ENCODE measurements around the gene DYNLT2. TPM values are rescaled to one million over a fixed set of nuclear protein-coding genes. Genes with fewer than 3 reads are reported as not detected.
A peak's percentile ranks its signal among the peaks of the same experiment; 100 is the strongest.

The DYNLT2 gene
- total and polyA plus RNA-seq, 2 of the 13 experiments (the other 11 are each of a cell fraction or from before 2014, with no cell fraction given), result 2.1 to 4.3 TPM

- TF ChIP-seq ZNF3 (CRISPR knock-in tag; IDR thresholded peaks at IDR 0.05), result no peak
- TF ChIP-seq PHF5A (CRISPR knock-in tag; IDR thresholded peaks at IDR 0.05; ENCODE audit: low read depth, unreplicated experiment), result no peak
- TF ChIP-seq MTF1 (CRISPR knock-in tag; IDR thresholded peaks at IDR 0.05), result no peak
Measured at GRCh38 chr6:169714595-169714994, 36.8 kb downstream of the DYNLT2 start (continued).

- no peak overlapping the region for H3K4me2 ChIP-seq (ENCODE audit: low read depth, low read length)
Measured at GRCh38 chr6:169714178-169714577, 37.2 kb downstream of the DYNLT2 start.

GRCh38 chr6:169710009-169710408 is 41.4 kb downstream of the DYNLT2 start:
- no peak overlapping the region for H3K4me2 ChIP-seq (ENCODE audit: low read depth, low read length)
- ChIA-PET POLR2A (interaction anchor here (0.9 to 1.6 kb wide), 6 partner anchors 9 to 79 kb away, joined by 3 to 6 read pairs (median 4); partner anchors contain the start of genes C6orf120, DYNLT2, ERMARD and WDR27), CTCF (ENCODE audit: low intra/inter-chr PET ratio, low total read pairs) (no interaction called here)
- H3K27ac ChIP-seq (ENCODE audit: extremely low read length, insufficient read depth, low read length), result no peak overlapping the region
- H3K36me3 ChIP-seq (replicated peaks in 1 of 2; ENCODE audit: control insufficient read depth in 1 of 2, insufficient read depth in 2 of 2, low read length in 2 of 2), result peaks cover 13 to 70% of the 10 kb centered on the region in 2 experiments
- ATAC-seq (no peak), FAIRE-seq (no peak), DNase-seq (ENCODE audit: low spot score) (no peak)
- peaks cover 10% of the 10 kb centered on the region for H3K79me2 ChIP-seq (ENCODE audit: insufficient read depth, low read length)
- no peaks in the 10 kb centered on the region for H3K27me3 ChIP-seq (ENCODE audit: control insufficient read depth in 1 of 2, insufficient read depth in 2 of 2, low read length in 2 of 2)
- 82% methylated on average over 3 of the region's 3 CpGs for WGBS (ENCODE audit: low lambda C conversion rate)
- in situ Hi-C loops (cut with HindIII; ENCODE audit: extremely low pct_ligation_motif_present, low pct_unique_long_range_greater_than_20kb) (no loop called here), intact Hi-C loops (cut with micrococcal nuclease; ENCODE audit: unreplicated experiment) (no loop called here)
- 0 out of 2 replicates have a peak, but pooled peaks cover 5% of the 10 kb centered on the region for H4K20me1 ChIP-seq (ENCODE audit: insufficient read depth, low read length)
- no peak overlapping the region for H3K9ac ChIP-seq (ENCODE audit: insufficient read depth, low read depth, low read length)
- H3K9me3 ChIP-seq (ENCODE audit: low read length), result no peaks in the 10 kb centered on the region
- peaks cover 15% of the 10 kb centered on the region for H3K4me1 ChIP-seq (ENCODE audit: insufficient read depth, low read length)
- H3K4me3 ChIP-seq (replicated peaks in 1 of 3; ENCODE audit: insufficient read depth in 1 of 3, low read depth in 2 of 3, low read length in 3 of 3), result no peak overlapping the region
- no peak overlapping the region for H2AFZ ChIP-seq (ENCODE audit: low read length)
- no TSS peak for BruUV-seq (replicated peaks)
- TF ChIP-seq ZNF329 (CRISPR knock-in tag; IDR thresholded peaks at IDR 0.05; ENCODE audit: low read depth), result no peak
- TF ChIP-seq HOXA5 (CRISPR knock-in tag; IDR thresholded peaks at IDR 0.05), result no peak
- TF ChIP-seq RARG (CRISPR knock-in tag; IDR thresholded peaks at IDR 0.05; ENCODE audit: low read depth), result no peak
- TF ChIP-seq MAFF (IDR thresholded peaks at IDR 0.05; ENCODE audit: low read depth, low read length), result 0 out of 2 replicates have a peak, but pooled peaks have one; percentile 27
- TF ChIP-seq RBM22 (optimal IDR thresholded peaks at IDR 0.05; ENCODE audit: low read length), result no peak
- no peak for TF ChIP-seq AGO1 (IDR thresholded peaks at IDR 0.05; ENCODE audit: low read depth, low read length, poor library complexity, severe bottlenecking)
- TF ChIP-seq, protein P1, sequence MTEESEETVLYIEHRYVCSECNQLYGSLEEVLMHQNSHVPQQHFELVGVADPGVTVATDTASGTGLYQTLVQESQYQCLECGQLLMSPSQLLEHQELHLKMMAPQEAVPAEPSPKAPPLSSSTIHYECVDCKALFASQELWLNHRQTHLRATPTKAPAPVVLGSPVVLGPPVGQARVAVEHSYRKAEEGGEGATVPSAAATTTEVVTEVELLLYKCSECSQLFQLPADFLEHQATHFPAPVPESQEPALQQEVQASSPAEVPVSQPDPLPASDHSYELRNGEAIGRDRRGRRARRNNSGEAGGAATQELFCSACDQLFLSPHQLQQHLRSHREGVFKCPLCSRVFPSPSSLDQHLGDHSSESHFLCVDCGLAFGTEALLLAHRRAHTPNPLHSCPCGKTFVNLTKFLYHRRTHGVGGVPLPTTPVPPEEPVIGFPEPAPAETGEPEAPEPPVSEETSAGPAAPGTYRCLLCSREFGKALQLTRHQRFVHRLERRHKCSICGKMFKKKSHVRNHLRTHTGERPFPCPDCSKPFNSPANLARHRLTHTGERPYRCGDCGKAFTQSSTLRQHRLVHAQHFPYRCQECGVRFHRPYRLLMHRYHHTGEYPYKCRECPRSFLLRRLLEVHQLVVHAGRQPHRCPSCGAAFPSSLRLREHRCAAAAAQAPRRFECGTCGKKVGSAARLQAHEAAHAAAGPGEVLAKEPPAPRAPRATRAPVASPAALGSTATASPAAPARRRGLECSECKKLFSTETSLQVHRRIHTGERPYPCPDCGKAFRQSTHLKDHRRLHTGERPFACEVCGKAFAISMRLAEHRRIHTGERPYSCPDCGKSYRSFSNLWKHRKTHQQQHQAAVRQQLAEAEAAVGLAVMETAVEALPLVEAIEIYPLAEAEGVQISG (CRISPR knock-in tag; IDR thresholded peaks at IDR 0.05), result no peak
- no peak for TF ChIP-seq MZF1 (CRISPR knock-in tag; IDR thresholded peaks at IDR 0.05; ENCODE audit: borderline replicate concordance)
- no peak for TF ChIP-seq BCL6 (CRISPR knock-in tag; IDR thresholded peaks at IDR 0.05)
- TF ChIP-seq ZBTB26 (CRISPR knock-in tag; IDR thresholded peaks at IDR 0.05; ENCODE audit: borderline replicate concordance), result no peak

More at GRCh38 chr6:169714178-169714577, 37.2 kb downstream of the DYNLT2 start:
- WGBS (ENCODE audit: low lambda C conversion rate), result 100% methylated on average over 2 of the region's 2 CpGs
- H3K36me3 ChIP-seq (replicated peaks in 1 of 2; ENCODE audit: control insufficient read depth in 1 of 2, insufficient read depth in 2 of 2, low read length in 2 of 2), result peaks cover 17 to 81% of the 10 kb centered on the region in 2 experiments
- TF ChIP-seq ATF1 (CRISPR knock-in tag; IDR thresholded peaks at IDR 0.05), result no peak
- 0 out of 2 replicates have a peak, but pooled peaks have one; percentile 29 for TF ChIP-seq RBFOX2 (IDR thresholded peaks at IDR 0.05; ENCODE audit: low read depth, low read length)
- H3K79me2 ChIP-seq (ENCODE audit: insufficient read depth, low read length), result peaks cover 27% of the 10 kb centered on the region
- H3K27ac ChIP-seq (ENCODE audit: extremely low read length, insufficient read depth, low read length), result no peak overlapping the region
- H3K9ac ChIP-seq (ENCODE audit: insufficient read depth, low read depth, low read length), result no peak overlapping the region
- DNase-seq (ENCODE audit: low spot score) (no peak), FAIRE-seq (no peak), ATAC-seq (peak; percentile 43)
- peaks cover 5% of the 10 kb centered on the region for H4K20me1 ChIP-seq (ENCODE audit: insufficient read depth, low read length)
- no peaks in the 10 kb centered on the region for H3K9me3 ChIP-seq (ENCODE audit: low read length)
- no peak overlapping the region for H2AFZ ChIP-seq (ENCODE audit: low read length)
- intact Hi-C loops (cut with micrococcal nuclease; ENCODE audit: unreplicated experiment) (no loop called here), in situ Hi-C loops (cut with HindIII; ENCODE audit: extremely low pct_ligation_motif_present, low pct_unique_long_range_greater_than_20kb) (no loop called here)
- BruUV-seq (replicated peaks), result no TSS peak
- H3K27me3 ChIP-seq (ENCODE audit: control insufficient read depth in 1 of 2, insufficient read depth in 2 of 2, low read length in 2 of 2), result no peaks in the 10 kb centered on the region
- H3K4me1 ChIP-seq (ENCODE audit: insufficient read depth, low read length), result peaks cover 15% of the 10 kb centered on the region
- ChIA-PET POLR2A (interaction anchor here (0.7 to 2.2 kb wide), 4 partner anchors 11 to 76 kb away, joined by 3 to 7 read pairs (median 6); partner anchors contain the start of genes C6orf120, DYNLT2, ERMARD and WDR27), CTCF (ENCODE audit: low intra/inter-chr PET ratio, low total read pairs) (no interaction called here)
- no peak overlapping the region for H3K4me3 ChIP-seq (replicated peaks in 1 of 3; ENCODE audit: insufficient read depth in 1 of 3, low read depth in 2 of 3, low read length in 3 of 3)

All from HepG2 (cell line).